Stimulated activated CD4-positive, alpha-beta T cell treated with anti-CD3 and anti-CD28 coated beads, Interleukin-15, amount 100 ng/mL, for 1 hour (primary cell): Measurements from ENCODE around the gene TBX21.
"Not testable (repeated sequence)": the region's sequence is repeated elsewhere in the genome, so short reads cannot be mapped to it uniquely, and the experiment has no call there.

ENCODE experiments used
- DNase-seq, 2 donors: peaks; one replicate each; pipeline ENCODE4 v3.0.0-alpha.2; 2020; ENCODE audit warnings: low read depth in 1 of 2, low spot score in 1 of 2

Gene TBX21

DNA sequence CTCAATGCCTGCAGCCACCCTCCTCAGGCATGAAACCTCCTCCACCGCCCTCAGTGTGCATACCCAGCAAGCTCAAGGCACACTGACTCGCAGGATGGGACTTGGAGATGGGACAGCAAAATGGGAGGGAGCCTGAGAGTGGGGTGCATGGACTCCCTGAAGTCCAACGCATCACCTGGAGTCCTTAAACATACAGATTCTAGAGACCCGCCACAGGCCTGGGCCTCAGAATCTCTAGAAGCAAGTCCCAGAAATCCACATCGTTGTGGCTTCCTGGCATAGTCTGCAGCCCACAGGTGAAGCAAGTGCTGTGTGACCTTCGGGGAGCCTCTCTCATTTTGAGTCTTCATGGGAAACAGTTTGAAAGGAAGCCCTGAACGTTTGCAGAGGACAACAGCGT is 3.6 kb upstream of the TBX21 start:
- DNase-seq: no peak

DNA sequence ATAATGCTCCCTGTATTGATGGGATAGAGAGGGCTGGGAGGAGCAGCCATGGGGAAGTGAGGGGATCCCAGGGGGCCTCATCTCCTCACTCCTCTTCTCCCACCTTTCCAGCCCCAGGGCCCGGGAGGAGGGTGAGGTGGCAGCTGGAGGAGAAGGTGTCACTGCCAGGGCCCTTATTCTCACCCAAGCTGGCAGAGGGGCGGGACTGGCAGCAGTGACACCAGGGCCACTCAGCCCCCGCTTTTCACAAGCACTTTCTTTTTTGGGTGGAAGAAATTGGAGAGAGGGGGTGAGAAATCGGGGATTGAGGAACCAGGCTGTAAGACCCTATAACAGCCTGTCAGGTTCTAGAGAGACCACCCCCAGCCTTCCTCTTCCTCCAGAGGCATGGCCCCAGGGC is 2.4 kb upstream of the TBX21 start:
- DNase-seq: no peak

DNA sequence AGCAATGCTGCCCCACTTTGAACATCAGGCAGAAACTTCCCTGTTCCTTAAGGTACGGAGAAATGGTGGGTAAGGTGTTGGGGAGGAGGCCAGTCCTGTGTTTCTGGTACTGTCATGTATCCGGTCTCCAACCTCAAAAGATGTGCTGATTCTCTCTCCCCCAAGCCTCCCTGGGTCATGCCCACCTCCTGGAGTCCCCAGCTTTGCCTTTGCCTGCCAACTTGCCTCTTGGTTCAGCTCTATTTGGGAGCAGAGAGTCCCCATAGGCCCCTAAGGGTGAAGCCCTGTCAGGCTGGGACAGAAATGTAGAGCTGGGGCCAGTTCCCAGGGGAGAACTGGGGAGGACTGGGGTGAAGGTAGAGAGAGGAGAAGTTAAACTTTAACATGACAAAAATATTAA is 1.6 kb upstream of the TBX21 start:
- no peak for DNase-seq

DNA sequence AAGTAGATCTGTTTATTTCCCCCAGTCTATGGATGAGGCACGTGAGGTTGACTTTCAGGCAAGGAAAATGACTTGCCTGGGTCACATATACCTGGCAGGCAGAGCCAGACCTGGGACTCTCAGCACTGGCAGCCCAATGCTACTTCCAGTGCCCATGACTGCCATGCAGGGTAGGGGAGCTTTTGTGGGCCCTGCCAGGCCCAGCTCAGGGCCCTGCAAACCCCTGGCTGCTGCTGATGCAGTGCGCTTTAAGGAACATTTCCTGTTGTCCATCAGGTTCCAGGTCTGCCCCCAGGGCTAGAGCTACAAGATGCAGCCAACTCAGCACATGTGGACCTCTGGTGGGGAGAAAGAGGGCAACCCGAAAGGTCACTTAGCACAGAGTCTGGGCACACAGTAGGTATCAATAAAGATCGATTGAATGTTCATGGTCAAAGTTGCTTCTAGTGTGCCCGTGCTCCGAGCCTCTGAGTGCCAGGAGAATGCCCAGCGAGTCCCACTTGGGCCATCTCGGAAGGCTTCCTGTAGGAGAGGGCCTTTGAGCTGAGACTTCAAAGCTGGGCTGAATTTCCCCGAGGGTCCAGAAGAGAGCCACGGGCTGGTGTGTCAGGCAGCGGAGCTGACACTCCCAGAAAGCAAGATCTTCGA is 513 bp upstream of the TBX21 start:
- DNase-seq: no peak

DNA sequence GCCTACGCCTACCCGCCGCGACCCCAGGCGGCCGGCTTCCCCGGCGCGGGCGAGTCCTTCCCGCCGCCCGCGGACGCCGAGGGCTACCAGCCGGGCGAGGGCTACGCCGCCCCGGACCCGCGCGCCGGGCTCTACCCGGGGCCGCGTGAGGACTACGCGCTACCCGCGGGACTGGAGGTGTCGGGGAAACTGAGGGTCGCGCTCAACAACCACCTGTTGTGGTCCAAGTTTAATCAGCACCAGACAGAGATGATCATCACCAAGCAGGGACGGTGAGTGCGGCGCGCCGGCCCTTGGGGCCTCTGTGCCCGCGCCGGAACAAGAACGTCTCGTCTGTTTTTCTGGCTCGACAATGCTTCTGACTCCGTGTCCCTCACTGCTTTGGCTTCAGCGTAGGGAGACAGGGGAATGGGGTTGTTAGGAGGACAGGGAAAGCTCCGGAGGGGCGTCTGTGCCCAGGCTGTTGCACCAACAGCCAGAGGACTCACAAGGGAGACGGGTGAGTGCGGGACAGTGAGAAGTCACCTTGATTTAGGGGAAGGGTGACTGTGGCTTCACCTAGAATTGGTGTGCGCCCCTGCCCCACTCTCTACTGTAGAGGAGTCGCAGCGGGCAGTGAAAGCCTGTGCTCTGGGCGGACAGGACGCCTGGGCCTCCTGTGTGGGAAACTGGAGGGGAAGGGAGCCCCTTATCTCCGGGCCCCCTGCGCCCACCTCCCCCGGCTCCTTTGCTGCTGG is 806 bp downstream of the TBX21 start:
- DNase-seq: no peak

DNA sequence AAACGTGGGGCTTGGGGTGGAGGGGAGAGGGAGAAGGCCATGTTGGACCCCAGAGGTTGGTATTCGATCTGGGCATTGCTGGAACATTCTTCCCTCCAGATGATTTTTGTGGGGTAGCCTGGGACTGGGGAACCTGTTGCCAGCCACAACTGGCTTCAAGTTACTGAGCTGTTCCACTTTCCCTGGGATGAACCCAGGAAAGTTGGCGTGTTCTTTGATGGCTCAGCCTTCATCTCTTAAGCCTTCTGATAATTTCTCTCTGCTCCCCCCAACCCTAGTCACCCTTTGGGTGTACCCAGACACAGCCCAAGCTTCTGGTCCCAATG is 2.1 kb downstream of the TBX21 start:
- DNase-seq: no peak

DNA sequence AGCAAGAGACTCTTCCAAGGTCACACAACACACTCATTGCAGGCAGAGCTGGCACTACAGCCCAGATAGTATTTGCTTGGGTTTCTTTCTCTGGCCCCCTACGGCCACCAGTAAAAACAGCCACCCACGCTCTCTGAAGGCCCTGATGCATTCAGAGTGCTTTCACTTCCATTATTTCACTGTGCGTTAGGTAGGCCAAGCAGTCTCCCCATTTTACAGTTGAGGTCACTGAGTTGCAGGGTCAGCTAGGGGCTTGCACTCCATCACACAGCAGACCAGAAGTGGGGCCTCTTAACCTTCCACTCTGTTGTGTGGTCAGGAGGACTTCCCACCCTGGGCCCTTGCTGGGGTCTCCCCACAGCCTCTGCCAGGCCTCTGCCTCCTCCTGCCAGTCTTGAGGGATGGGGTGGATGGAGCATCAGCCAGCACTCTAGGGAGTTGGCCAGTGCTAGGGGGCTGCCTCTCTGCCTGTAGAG is 2.5 kb downstream of the TBX21 start:
- DNase-seq: no peak

DNA sequence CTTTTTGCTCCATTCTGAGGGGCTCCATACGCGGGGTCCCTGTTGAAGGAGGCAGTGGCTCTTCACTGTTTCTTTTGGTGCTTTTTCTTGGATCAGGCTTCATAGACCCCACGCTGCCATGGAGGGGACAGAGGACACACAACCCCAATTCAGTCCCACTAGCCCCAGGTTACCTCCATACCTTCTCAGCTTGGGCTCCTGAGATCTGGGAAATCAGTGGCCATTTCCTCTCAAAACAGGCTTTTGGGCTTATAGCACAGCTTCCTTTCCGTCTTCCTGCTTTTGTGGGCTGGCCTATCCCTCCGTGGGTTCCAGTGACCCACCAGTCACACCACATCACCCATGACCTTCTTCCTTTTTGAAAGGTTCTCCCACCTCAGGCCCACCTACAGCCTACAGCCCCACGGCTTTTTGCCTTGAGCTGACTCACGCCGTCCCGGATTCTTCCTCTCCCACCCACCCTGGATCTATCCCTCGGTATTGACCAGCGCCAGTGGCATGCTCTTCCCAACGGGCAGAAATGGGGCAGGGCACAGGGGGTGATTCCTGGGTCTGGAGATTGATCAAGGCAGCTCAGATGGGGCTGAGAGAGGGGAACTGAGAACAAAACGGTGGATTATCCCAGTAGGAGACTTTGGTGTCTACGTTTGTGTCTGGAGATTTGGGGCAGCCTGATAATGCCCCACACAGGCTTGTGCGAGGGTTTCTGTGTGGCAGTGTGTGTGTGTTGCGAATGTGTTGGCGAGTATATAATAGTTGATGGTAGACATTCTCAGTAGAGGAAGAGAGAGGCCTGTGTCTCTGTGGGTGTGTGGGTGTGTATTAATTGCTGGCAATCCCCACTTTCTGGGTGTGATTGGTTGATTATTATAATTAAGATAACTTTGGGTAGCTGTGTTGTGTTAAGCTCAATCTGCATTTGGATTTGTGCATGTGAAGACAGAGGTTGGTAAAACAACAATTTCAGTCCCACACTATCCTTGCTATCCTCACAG is 3.8 kb downstream of the TBX21 start:
- no peak for DNase-seq

DNA sequence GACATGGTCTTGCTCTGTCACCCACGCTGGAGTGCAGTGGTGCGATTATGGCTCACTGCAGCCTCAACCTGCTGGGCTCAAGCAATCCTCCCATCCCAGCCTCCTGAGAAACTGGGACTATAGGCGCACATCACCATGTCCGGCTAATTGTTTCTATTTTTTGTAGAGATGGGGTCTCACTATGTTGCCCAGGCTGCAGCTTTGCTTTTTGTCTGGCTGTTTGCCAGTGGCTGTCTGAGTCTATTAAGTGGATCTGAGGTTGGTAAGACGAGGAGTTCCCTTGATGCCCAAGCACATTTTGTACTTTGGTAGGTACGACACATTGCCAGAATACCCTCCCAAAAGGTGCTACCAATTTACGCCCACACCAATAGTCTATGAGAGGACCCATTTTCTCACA is 5.1 kb downstream of the TBX21 start:
- DNase-seq: no peak

DNA sequence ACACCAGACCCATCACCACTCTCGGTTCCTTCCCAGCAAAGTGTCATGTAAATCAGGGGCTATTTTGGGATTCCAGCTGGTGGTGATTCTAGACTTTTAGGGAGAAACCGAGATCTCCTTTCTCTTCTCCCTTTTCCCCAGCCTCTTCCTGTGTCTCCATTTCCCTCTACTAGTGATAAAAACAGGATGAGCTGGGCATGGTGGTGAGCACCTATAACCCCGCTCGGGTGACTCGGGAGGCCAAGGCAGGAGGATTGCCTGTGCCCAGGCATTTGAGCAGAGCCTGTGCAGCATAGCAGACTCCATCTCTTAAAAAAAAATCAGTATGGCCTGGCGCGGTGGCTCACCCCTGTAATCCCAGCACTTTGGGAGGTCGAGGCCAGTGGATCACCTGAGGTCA is 6.1 kb downstream of the TBX21 start:
- no peak for DNase-seq

DNA sequence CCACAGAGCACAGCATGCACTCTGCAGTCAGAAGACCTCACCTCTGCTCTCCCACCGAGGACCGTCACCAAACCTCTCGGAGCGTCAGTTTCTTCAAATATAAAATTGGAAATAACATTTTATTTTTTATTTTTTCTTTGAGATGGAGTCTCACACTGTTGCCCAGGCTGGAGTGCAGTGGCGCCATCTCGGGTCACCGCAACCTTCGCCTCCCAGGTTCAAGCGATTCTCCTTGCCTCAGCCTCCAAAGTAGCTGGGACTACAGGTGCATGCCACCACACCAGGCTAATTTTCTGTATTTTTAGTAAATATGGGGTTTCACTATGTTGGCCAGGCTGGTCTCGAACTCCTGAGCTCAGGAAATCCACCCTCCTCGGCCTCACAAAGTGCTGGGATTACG is 6.9 kb downstream of the TBX21 start:
- not testable (repeated sequence) for DNase-seq

DNA sequence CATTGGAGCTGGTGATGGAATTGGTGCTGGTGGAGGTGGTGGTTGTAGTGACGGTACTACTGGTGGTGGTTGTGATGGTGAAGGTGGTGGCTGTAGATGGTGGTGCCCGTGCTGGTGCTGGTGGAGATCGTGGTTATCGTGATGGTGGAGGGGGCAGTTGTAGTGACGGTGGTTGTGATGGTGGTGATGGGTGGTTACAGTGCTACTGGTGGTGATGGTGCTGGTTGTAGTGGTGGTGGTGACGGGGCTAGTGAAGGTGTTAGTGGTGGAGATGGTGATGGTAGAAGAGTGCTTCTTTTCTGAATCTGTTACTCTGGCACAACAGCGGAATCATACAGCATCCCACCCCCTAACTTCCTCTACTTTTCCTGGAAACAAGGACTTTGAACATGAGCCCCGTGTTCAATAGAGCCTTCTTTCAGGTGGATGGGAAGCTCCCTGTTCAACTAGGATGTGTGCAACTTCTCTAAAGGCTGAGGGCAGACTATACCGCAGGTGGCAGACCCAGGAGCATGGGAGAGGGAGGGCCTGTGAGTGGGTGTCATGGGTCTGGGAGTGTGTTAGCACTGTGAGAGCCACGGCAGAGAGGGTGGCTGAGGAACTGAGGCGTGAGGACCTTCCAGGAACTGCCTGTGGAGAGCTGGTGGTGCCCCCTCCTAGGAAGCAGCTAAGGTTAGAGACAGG is 8.2 kb downstream of the TBX21 start:
- no peak for DNase-seq

DNA sequence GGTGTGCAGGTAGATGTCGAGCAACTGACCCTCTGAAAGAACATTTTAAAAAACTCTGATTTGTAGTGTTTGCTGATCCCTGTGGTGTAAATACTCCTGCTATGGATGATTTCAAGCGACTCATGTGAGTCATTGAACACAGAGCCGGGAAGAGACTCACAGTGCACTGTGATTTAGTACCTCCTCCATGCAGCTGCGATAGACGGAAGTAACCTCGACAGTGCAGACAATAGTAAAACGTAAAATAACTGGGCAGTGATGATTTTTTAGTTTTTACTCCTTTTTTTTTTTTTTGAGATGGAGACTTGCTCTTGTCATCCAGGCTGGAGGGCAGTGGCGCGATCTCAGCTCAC is 8.7 kb downstream of the TBX21 start:
- no peak for DNase-seq

DNA sequence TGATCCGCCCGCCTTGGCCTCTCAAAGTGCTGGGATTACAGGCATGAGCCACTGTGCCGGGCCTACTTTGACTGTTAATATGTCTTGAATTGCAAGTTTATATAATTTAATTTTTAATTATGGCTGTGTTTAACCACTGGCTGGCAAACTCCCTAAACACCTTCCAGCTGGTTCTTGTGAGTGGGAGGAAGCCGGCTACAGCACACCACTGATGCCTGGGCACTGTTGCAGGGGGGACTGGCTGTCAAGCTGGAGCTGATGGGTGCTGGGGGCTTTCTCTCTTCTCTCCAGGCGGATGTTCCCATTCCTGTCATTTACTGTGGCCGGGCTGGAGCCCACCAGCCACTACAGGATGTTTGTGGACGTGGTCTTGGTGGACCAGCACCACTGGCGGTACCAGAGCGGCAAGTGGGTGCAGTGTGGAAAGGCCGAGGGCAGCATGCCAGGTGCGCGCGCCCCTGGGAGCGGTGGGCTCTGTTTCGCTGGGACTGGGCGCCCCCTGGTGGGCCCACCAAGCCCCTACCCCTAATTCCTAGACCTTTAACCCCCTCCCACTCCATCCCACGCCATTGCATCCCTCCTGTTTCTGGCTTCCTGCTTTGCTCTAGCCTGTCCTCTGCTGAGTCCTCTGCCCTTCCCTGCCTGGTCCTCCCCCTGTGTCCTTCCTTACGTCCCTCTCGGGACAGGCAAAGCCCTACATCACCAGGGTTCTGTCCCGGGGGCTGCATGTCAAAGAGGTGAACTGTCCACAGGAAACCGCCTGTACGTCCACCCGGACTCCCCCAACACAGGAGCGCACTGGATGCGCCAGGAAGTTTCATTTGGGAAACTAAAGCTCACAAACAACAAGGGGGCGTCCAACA is 9.5 kb downstream of the TBX21 start:
- no peak for DNase-seq

DNA sequence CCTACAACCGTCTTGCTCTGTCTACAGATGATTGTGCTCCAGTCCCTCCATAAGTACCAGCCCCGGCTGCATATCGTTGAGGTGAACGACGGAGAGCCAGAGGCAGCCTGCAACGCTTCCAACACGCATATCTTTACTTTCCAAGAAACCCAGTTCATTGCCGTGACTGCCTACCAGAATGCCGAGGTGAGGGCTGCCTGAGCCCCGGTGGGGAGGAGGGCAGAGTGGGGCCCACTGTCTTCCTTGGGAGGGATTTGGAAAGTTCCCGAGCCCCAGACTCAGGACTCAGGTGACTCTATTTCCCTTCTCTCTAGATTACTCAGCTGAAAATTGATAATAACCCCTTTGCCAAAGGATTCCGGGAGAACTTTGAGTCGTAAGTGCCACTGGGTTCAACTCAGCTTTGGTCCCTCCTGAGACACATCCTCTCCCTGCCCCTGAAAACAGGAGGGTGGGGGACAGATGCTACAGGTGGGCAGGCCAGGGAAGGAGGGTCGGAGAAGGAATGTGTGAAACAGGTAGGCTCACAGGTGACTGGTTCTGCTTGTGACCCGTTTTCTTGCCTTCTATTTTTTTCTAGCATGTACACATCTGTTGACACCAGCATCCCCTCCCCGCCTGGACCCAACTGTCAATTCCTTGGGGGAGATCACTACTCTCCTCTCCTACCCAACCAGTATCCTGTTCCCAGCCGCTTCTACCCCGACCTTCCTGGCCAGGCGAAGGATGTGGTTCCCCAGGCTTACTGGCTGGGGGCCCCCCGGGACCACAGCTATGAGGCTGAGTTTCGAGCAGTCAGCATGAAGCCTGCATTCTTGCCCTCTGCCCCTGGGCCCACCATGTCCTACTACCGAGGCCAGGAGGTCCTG is 11.4 kb downstream of the TBX21 start:
- DNase-seq: no peak

DNA sequence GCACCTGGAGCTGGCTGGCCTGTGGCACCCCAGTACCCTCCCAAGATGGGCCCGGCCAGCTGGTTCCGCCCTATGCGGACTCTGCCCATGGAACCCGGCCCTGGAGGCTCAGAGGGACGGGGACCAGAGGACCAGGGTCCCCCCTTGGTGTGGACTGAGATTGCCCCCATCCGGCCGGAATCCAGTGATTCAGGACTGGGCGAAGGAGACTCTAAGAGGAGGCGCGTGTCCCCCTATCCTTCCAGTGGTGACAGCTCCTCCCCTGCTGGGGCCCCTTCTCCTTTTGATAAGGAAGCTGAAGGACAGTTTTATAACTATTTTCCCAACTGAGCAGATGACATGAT is 12.0 kb downstream of the TBX21 start:
- no peak for DNase-seq

DNA sequence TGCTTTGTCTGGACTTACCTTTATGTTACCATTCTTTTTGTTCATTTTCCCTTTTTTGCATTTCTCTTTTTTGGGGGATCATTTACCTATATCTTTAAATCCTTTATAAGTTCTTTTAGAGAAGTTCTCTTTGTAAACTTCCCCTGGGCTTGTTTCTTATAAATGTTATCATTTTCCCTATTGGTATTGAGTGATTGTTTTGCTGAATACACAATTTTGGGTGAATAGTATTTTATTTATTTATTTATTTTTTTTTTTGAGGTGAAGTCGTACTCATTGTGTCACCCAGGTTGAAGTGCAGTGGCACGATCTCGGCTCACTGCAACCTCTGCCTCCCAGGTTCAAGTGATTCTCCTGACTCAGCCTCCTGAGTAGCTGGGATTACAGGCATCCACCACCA is 18.4 kb downstream of the TBX21 start:
- DNase-seq: no peak

DNA sequence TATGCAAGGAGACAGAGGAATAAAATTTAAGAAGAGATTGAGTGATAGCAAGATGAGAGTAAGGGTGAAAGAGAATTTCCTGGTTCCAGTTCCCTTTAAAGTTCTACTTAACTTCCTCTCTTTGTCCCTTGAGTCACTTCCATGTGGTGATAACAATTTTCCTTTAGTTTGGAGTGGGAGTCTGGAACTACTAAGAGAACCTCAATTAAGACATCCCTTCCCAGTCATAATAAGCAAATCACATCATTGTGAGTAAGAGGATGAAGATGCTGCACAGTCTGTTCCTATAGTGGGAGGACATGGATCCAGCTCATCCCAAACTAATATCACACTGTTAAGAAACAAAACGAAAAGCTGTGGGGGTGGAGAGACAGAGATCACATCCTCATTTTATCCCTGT is 24.4 kb downstream of the TBX21 start:
- DNase-seq: no peak

DNA sequence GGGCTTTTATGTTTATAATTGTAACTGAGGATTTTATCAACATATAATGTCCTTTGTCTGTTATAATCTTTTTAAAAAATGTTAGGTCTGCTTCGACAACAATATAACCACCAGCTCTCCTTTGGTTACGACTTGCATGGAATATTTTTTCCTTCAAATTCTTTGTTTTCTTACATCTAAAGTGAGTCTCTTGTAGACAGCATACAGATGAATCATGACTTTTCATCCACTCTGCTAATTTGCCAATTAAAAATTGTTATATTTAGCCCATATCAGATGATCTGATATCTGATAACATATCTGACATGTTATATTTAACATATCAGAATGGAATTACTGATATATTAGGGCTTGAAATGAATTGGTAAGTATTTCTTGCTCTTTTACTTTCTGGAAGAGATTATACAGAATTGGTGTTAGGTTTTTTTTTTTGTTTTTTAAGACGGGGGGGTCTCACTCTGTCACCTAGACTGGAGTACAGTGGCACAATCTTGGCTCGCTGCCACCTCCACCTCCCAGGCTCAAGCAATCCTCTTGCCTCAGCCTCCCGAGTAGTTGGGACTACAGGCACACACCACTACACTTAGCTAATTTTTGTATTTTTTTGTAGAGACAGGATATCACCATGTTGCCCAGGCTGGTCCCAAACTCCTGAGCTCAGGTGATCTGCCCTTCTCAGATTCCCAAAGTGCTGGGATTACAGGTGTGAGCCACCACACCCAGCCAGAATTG is 27.5 kb downstream of the TBX21 start:
- DNase-seq: no peak
